DLD1 (cell line): ENCODE results near the gene RHBDL1.
"Not testable (repeated sequence)": the region's sequence is repeated elsewhere in the genome, so short reads cannot be mapped to it uniquely, and the experiment has no call there.

ENCODE experiments used
- in situ Hi-C: cut with HindIII; loops from 2 replicates; pipeline ENCODE4 v1.10.0; 2017; ENCODE audit warnings: low sequenced_read_pairs

RHBDL1 gene

DNA sequence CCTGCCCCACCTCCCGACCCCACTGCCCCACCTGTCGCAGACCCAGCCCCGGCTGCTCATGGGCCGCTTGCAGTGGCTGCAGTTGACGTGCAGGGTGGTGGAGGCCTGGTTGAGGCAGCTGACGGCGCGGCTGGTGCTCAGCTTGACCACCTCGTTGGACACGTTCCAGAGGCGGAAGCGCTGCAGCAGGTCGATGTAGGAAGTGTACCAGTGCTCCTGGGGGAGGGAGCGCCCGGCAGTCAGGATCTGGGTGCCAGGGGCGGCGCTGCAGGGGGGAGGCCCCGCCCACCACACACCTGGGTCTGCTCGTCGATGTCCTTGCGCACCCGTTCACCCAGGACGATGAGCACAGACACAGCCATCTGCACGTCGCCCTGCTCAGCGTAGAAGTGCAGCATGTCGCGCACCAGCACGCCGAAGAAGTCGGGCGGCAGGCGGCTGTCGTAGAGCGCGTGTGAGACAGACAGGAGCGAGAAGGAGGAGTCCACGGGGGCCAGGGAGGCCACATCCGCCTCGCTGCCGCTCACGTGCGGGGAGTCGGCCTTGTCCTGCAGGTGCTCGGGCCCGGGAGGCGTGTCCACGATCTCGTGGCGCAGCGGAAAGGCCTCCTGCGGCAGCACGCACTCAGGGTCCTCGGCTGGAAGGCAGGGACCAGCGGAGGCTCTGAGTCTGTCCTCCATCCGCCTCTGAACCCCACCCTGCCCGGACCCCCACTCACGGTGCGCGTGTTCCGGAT, 9.7 kb downstream of the RHBDL1 start:
- in situ Hi-C loops = no loop called here

DNA sequence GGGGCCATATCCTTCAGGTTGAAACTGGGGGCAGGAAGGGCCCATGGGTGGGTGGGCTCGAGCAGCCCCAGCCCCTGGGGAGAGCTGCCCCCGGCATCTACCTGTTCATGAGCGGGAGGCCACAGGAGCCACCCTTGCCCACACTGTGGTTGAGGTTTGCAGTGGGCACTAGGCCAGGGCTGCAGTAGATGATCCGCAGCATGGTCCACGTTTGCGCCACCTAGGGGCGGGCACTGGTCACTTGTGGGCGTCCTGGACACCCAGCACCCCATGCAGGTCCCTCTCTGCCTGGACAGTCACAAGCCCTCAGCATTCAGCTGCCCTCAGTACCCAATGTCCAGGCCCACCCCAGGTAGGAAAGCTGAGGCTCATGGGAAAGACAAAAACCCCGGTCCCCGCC, 10.5 kb downstream of the RHBDL1 start:
- in situ Hi-C loops = no loop called here

GRCh38 chr16:686459-687260, 11.2 kb downstream of the RHBDL1 start:
- in situ Hi-C loops = no loop called here

DNA sequence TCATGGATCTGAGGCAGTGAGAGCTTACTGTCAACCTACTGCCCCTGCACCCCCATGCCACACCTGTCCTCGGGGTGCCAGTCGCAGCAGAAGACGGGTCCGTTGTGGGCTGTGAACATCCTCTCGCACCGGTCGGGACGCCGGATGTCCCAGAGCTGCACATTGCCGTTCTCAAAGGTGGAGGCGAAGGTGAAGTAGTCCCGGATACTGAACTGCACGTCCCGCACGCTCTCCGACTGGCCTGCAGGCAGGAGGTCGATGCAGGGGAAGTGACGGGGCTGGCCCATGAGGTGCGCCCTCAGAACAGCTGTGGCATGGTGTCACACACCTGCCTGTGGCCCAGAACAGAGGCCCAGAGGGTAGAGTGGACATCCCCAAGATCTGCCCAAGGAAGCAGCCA, 12.0 kb downstream of the RHBDL1 start:
- in situ Hi-C loops = no loop called here

GRCh38 chr16:689175-689897, 13.9 kb downstream of the RHBDL1 start:
- in situ Hi-C loops = no loop called here

- in situ Hi-C loops = not testable (repeated sequence)
Observed at GRCh38 chr16:691242-691641, 15.8 kb downstream of the RHBDL1 start.

- in situ Hi-C loops = no loop called here
Observed at GRCh38 chr16:692356-693108, 17.1 kb downstream of the RHBDL1 start.

- in situ Hi-C loops = no loop called here
Observed at GRCh38 chr16:693364-693763, 17.9 kb downstream of the RHBDL1 start.

GRCh38 chr16:693766-694165, 18.3 kb downstream of the RHBDL1 start:
- in situ Hi-C loops = no loop called here

GRCh38 chr16:694187-694862, 18.9 kb downstream of the RHBDL1 start:
- in situ Hi-C loops = no loop called here

DNA sequence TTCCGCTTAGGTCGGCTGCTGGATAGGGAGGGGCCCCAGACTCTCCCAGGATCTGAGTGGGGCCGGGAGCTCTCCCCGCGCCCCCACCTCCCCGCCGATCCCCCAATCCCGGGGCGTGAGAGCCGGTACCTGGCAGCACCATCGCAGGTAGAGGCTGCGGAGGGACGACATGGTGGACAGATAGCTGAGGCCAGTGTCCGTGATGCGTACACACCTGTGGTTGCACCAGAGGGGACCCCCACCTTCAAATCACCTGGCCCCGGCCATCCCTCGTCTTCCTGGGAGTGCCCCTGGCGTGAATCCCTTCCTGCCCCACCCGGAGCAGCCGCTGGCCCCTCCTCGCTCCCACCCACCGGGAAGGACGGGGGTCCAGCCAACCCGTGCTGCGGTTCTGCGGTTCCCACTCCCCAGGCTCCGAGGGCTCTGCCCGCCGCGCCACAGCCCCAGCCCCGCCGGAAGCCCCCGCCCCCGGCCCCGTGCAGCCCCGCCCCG, 19.4 kb downstream of the RHBDL1 start:
- in situ Hi-C loops = no loop called here

DNA sequence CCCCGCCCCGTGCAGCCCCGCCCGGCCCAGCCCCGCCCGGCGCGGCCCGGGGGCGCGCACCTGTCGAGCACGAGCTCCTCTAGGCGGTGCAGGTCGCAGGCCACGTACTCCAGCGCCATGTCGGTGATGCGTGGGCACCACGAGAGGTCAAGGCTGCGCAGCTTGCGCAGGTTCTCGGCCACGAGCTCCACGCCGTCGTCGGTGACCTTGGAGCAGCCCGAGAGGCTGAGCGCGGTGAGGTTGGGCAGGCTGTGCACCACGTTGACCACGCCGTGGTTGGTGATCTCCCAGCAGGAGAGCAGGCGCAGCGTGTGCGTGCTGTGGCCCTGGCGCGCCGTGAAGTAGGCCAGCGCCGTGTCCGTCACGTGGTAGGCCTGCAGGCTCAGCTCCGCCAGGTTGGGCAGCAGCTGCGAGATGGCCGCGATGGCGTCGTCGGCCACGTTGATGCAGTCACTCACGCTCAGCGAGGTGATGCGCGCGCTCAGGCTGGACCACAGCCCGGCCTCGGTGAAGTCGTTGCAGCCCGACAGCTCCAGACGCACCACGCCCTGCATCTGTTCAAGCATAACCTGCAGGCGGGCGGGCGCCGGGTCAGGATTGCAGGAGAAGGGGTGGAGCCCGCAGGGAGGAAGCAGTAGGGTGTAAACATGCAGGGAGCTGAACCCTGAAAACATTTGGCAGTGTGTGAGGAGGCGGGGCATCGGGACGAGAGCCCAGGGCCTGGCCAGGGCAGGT, 20.1 kb downstream of the RHBDL1 start:
- in situ Hi-C loops = no loop called here

GRCh38 chr16:698911-699671, 23.6 kb downstream of the RHBDL1 start:
- in situ Hi-C loops = no loop called here

GRCh38 chr16:700684-701584, 25.5 kb downstream of the RHBDL1 start:
- in situ Hi-C loops = no loop called here

GRCh38 chr16:702341-702740, 26.9 kb downstream of the RHBDL1 start:
- in situ Hi-C loops = no loop called here

GRCh38 chr16:703406-703805, 27.9 kb downstream of the RHBDL1 start:
- in situ Hi-C loops = no loop called here

DNA sequence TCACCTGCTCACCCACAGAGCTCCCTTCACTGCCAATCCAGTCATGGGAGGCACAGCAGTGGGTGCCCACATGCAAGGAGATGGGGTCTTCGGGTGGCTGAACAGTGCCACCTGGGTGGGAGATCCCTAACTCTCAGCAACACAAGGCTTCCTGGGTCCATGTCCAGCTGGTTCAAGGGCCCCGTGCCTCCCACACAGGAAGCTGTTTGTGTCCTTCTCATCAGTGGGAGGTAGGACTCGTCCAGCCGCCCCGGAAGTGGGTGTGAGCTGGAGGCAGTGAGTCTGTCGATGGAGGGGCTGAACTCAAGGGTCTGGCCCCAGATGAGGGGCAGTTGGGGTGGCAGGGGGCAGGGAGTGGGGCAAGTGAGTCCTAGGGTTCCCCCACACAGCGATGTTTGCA, 28.6 kb downstream of the RHBDL1 start:
- in situ Hi-C loops = no loop called here
